ENCODE measurements around the gene TEX54.
A peak's percentile ranks its signal among the peaks of the same experiment; 100 is the strongest.
"Not testable (repeated sequence)": the region's sequence is repeated elsewhere in the genome, so short reads cannot be mapped to it uniquely, and the experiment has no call there.

The TEX54 gene

DNA sequence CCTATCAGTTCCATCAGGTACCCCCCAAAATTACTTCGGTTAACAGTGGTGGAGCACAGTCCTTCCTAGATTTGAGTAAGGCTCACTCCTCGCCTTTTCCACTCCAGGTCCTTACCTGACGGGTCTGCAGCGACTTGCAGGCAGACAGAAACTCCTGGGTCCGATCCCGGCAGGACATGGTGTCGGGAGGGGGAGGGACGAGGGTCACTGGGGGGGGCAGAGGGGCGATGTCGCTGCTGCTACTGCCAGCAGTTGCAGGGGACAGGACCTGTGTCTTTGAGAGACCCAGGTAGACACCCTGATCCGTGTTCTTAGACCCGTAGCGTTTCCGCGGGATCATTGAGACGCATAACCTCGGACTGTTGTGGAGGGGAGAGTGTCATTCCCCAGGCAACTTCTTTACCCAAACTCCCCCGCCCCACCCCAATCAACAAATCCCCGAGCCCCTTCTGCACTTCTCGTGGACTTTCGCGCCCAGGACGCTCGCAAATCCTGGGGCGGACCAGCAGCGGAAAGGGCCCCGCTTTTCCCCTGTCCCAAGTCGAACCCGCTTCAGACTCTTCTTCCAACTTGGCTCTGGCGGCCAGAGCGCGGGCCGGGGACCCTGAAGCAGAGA is 1.6 kb downstream of the TEX54 start:
- DNase-seq = no peak

- not testable (repeated sequence) for DNase-seq
These were observed 4.5 kb downstream of the TEX54 start for GRCh38 chr11:62828130-62828529.

- no peak for DNase-seq
These were observed 9.0 kb downstream of the TEX54 start for GRCh38 chr11:62823677-62824076.

DNA sequence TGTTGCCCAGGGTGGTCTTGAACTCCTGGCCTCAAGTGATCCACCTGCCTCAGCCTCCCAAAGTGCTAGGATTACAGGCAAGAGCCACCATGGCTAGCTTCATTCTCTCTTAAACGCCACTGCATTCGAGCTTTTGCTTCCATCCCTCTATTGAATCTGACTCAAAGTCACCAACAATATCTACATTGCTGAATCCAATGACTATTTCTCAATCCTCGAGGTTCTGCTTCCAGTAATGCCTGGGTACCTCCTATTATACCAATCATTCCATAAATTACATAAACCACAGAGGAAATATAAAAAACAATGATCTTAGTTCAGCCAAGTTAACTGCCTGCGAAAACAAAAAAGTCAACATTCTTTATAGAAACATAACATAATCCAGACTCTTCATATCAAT is 15.5 kb downstream of the TEX54 start:
- DNase-seq = no peak

GRCh38 chr11:62816557-62816956 is 16.1 kb downstream of the TEX54 start:
- no peak for DNase-seq

- DNase-seq = no peak
These were observed 21.0 kb downstream of the TEX54 start for GRCh38 chr11:62811659-62812058.

DNA sequence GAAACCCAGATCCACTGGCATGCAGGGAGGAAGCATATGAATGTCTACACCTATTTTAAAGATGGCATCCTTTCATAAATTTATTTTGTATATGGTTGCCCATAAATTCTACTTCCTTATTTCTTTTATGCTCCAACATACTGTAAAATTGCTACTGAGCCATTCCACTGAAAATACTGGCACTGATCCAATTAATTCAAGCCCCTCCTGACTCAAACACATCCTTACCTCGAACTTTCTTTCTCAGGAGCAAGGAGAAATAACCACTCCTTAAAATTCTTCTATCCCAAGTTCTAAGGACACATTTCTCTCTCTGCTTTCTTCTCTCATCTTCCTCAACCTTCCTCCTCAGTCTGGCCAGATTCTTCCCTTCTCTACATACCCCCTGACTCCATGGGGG is 21.9 kb downstream of the TEX54 start:
- DNase-seq = no peak

GRCh38 chr11:62806611-62807121 is 26.0 kb downstream of the TEX54 start:
- DNase-seq = no peak

- DNase-seq = peak; percentile 32
These were observed 26.6 kb downstream of the TEX54 start for GRCh38 chr11:62805961-62806441.

GRCh38 chr11:62805076-62805892 is 27.4 kb downstream of the TEX54 start, which contains the start of gene NXF1:
TSS of gene NXF1 (minus strand) at chr11:62805440. CDS start at chr11:62805356, 84 bp downstream.
- DNase-seq = peak; percentile 97

GRCh38 chr11:62804310-62805075 is 28.1 kb downstream of the TEX54 start:
- no peak for DNase-seq

DNA sequence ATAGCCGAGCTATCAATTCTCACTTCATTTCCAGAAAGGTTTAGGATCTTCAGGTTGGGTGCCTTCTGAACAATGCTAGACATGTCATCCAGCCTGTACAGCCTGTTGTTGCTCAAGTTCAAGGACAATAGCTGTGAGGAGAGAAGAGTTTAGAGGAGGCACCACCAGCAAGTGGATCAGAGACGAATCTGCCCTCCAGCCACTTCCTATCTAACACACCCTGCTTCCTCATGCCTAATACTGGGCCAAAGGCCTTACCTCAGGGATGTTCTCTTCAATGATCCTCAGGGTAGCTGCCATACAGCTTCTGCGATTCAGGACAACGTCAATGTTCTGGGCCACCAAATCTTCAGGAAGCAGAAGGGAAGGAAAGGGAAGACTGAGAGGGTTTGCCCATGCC is 31.6 kb downstream of the TEX54 start:
- no peak for DNase-seq

DNA sequence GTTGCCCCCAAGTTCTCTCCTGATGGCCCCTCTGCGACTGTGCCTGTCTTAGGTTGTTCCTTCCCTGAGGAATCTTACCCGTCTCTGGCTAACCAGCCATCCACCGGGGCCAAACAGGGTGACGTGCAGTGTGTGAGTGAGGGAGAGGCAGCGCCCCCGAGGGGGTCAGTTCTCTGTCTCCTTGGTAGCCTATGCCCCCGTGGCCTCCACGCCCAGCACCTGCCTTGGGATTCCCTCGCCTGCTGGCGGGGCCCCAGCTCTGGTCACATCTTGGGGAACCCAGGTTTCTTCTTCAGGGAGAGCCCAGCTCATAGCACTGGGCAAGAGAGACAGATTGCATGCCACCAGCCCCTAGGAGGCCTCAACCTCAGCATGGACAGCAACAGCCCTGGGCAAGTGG is 33.2 kb downstream of the TEX54 start:
- no peak for DNase-seq

DNA sequence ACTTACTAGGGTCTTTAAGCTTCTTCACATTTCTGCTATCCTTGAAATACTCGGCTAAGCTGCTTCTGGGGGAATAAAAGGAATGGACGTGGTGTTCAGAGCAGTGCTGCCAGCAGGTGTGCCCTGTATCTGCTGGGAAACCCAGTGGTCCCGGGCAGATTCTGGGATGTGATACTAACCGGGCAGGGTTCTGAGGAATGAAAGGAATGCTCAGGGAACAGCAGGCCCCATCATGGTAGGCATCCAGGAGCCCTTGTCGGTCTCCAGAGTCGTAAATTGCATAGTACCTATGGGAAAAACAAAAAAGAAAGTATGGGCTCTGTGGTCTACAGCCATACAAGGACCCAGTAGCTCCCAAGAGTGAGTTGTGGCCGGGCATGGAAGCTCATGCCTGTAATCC is 36.4 kb downstream of the TEX54 start:
- no peak for DNase-seq

GRCh38 chr11:62794201-62794775 is 38.4 kb downstream of the TEX54 start:
- no peak for DNase-seq

GRCh38 chr11:62792202-62792575 is 40.5 kb downstream of the TEX54 start:
- no peak for DNase-seq

DNA sequence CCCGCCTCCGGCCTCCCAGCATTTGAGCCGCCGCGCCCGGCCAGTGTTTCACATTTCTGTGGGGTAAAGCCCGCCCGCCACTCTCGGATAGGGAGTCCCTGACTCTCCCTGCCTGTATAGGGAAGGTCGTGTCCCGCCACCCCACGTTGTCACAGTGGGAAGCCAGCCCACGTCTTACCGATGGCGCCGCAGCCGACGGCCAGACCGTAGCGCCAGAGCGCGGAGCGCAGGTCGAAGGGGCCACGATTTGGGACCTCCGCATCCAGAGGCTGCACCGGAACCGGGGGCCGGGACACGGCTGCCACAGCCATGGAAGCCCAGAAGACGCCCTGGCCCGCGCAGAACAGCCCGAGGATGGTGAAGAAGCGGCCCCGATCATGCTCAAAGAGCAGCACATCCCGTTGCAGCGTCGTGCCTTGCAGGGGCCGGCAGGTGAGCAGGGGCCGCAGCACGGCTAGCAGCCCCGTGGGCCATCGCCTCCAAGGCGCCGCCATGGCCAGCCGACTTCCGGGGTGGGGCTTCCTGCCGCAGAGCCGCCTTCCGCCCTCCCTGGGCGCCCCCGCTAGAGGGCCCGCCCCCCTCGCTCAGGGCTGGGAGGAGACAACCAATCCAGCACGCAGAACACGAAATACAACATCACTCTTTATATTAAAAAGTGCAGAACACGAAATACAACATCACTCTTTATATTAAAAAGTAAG is 41.0 kb downstream of the TEX54 start, which contains the start of gene TMEM223:
Gene TMEM223, minus strand, starts transcription at position 506 of the 701 bp plus-strand sequence. Its CDS starts 12 bp downstream, at position 494.
- peak; percentile 94 for DNase-seq

DNA sequence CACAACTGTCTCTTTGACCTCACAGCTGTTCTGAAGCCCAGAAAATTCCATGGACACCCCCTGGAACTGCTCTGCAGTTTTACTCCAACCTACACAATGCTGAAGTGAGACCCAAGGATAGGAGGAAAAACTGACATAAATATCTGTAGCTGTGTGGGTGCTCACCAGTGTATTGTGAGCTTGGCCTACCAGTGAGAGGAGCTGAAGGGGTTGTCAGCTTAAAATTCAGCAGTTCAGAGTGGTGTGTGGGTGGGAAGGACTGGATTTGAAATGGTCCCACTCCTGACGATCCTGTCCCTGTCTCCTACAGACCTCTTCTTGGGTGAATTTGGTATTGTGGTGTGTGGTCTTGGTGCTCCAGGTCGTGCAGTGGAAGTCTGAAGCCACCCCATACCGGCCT is 43.1 kb downstream of the TEX54 start:
- no peak for DNase-seq

DNA sequence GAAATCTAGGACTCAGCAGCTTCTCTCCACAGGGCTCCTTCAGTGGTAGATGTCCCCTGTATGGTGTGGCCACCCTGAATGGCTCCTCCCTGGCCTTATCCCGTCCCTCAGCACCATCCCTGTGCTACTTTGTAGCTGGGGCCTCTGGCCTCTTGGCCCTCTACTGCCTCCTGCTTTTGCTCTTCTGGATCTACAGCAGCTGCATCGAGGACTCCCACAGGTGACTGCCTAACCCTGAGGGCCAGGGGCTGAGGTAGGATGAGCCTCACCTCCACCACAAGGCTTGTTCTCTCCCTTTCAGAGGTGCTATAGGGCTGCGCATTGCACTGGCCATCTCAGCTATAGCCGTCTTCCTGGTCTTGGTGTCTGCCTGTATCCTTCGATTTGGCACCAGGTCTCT is 43.6 kb downstream of the TEX54 start:
- DNase-seq = no peak

- DNase-seq = peak; percentile 99
These were observed 45.5 kb downstream of the TEX54 start, which contains the start of gene TMEM179B for GRCh38 chr11:62787005-62787759. TSS of gene TMEM179B (plus strand) at chr11:62787402. CDS start at chr11:62787432, 30 bp downstream.

DNA sequence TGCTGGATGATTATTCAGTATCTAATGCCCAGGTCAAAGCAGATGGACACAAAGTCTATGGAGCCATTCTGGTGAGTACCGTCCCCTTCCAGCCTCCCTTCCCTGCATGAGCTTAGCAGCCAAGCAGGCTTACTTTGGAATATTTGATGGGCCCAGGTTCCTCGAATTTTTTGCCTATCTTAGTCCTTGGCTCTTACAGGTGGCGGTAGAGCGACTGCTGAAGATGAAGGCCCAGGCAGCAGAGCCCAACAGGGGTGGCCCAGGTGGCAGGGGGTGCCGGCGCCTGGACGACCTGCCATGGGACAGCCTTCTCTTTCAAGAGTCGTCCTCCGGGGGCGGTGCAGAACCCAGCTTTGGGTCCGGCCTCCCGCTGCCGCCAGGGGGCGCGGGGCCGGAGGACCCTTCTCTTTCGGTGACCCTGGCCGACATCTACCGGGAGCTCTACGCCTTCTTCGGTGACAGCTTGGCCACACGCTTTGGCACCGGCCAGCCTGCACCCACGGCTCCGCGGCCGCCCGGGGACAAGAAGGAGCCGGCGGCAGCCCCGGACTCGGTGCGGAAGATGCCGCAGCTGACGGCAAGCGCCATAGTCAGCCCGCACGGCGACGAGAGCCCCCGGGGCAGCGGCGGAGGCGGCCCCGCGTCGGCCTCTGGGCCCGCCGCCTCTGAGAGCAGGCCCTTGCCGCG is 46.2 kb downstream of the TEX54 start:
- peak; percentile 90 for DNase-seq

Measured in activated CD4-positive, alpha-beta T cell treated with anti-CD3 and anti-CD28 coated beads for 48 hours (primary cell).